PC-9 (cell line): ENCODE data around the gene TOMM22. TPM values are rescaled to one million over a fixed set of nuclear protein-coding genes. Genes with fewer than 3 reads are reported as not detected.
A peak's percentile ranks its signal among the peaks of the same experiment; 100 is the strongest.

Source experiments
- BruUV-seq: library from RNA; stranded (reverse); fragments of 400-500 nt; replicated peaks from 2 replicates; lab custom pipeline; 2021; lab: Mats Ljungman, UMichigan
- CTCF ChIA-PET: fragments of 300-600 bp; sonication (Branson Sonifier 250); formaldehyde crosslinking; loops from one replicate; lab custom pipeline; 2022; ENCODE audit warnings: antibody characterized with exemption; lab: Charles Lee
- POLR2A ChIA-PET: fragments of 300-600 bp; sonication (Branson Sonifier 250); formaldehyde crosslinking; loops from one replicate; lab custom pipeline; 2022; ENCODE audit warnings: antibody characterized with exemption; ENCODE audit not compliant: unreplicated experiment; lab: Charles Lee
- DNase-seq, 2 experiments: peaks; one replicate each; pipeline versions ENCODE4 v3.0.0 to v3.0.0-alpha.2; 2015 to 2022; ENCODE audit warnings: mixed read lengths in 1 of 2
- H2AFZ ChIP-seq: fragments of 200-600 bp; sonication (generic); 2 replicates; pipeline ENCODE4 v1.8.1; 2017; ENCODE audit warnings: antibody characterized with exemption
- H3F3A ChIP-seq: fragments of 200-600 bp; sonication (generic); 2 replicates; pipeline ENCODE4 v1.8.1; 2017; ENCODE audit warnings: antibody characterized with exemption, mild to moderate bottlenecking, low read depth; ENCODE audit not compliant: insufficient read depth
- H3K27ac ChIP-seq: fragments of 200-600 bp; sonication (generic); 2 replicates; pipeline ENCODE4 v1.6.1; 2016; ENCODE audit warnings: mixed run types
- H3K27me3 ChIP-seq: fragments of 200-600 bp; sonication (generic); 2 replicates; pipeline ENCODE4 v1.6.1; 2016; ENCODE audit warnings: low read depth, mixed run types; ENCODE audit not compliant: insufficient read depth
- H3K36me3 ChIP-seq: fragments of 200-600 bp; sonication (generic); 2 replicates; pipeline ENCODE4 v1.6.1; 2016; ENCODE audit warnings: low read depth, mixed run types
- H3K4me1 ChIP-seq: fragments of 200-600 bp; sonication (generic); replicated peaks from 2 replicates; pipeline ENCODE4 v1.6.1; 2016; ENCODE audit warnings: mixed run types; ENCODE audit not compliant: insufficient read depth
- H3K4me2 ChIP-seq: fragments of 200-600 bp; sonication (generic); 2 replicates; pipeline ENCODE4 v1.6.1; 2017; ENCODE audit warnings: mixed run types
- H3K4me3 ChIP-seq: fragments of 200-600 bp; sonication (generic); 2 replicates; pipeline ENCODE4 v1.6.1; 2016; ENCODE audit warnings: mixed run types
- H3K79me2 ChIP-seq: fragments of 200-600 bp; sonication (generic); 2 replicates; pipeline ENCODE4 v1.6.1; 2017; ENCODE audit warnings: low read depth, mixed run types
- H3K9me2 ChIP-seq: fragments of 200-600 bp; sonication (generic); 2 replicates; pipeline ENCODE4 v1.8.1; 2017; ENCODE audit warnings: mild to moderate bottlenecking; ENCODE audit not compliant: insufficient read depth
- H3K9me3 ChIP-seq: fragments of 200-600 bp; sonication (generic); 2 replicates; pipeline ENCODE4 v1.8.1; 2016; ENCODE audit warnings: low read depth; ENCODE audit not compliant: insufficient read depth
- H4K20me1 ChIP-seq: fragments of 200-600 bp; sonication (generic); 2 replicates; pipeline ENCODE4 v1.8.1; 2017; ENCODE audit not compliant: insufficient read depth
- EZH2 ChIP-seq: fragments of 200-600 bp; sonication (generic); IDR thresholded peaks from 2 replicates; pipeline ENCODE4 v1.8.0; 2017; ENCODE audit warnings: antibody characterized with exemption, low read depth
- intact Hi-C: fragments of 100-400 bp; cut with micrococcal nuclease; formaldehyde crosslinking; loops from one replicate; pipeline ENCODE4 v1.10.0; 2022; ENCODE audit not compliant: unreplicated experiment
- total RNA-seq: library from RNA; stranded (reverse); gene quantifications from 2 replicates; pipeline ENCODE4 v1.2.3, GENCODE V29; 2021
- TF ChIP-seq, protein P1 (sequence below): fragments of 200-600 bp; sonication (generic); conservative IDR thresholded peaks from 2 replicates; pipeline ENCODE4 v1.6.1; 2017; ENCODE audit warnings: mixed run types, antibody characterized with exemption, mild to moderate bottlenecking, moderate library complexity

The TOMM22 gene
- total RNA-seq, 1 experiment from 2014 or later = 120 TPM

DNA sequence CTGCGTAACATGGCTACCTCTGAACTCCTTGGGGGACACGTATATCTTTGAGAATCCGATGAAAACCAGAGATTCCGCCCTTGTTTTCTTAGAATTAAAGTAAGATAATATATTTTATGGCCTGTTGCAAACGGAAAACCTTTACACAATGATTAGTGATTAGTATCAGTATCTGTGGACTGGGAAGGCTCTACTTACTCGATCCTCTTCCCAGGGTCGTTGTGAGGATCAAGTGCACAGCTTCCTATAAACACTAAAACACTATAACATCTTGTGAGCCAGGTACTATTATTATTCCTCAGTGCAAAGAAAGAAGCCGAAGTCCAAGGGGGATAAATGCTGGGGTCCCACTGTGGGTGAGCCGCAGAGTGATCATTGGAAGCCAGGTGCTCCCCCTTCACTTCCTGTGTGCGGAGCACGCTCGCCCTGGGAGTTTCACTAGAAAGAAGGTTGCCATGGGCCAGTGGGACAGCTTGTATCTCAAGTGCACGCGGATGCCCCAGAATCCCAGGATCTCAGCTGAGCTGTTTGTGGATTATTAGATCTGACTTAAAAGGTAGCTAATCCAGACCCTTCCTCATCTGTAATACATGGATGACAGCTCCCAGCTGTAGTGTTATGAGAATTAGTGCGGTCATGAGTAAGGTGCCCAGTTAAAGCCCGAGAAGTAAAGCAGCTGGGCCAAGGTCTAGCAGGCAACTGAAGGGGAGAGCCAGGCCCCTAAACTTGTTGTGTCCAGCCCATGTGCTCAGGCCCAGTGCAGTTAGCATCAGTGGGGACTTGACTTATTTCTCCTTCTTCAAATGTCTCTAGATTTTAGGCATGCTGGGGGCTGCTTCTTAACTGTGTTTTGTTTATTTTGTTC lies 24.5 kb upstream of the TOMM22 start:
- intact Hi-C loops = loop anchor here (10.0 kb wide), 1 partner anchor 152 kb away; the partner anchor contains the start of gene DDX17
- peaks cover 13% of the 10 kb centered on the region; the same call in 1 of the 2 replicates for H3K4me1 ChIP-seq
- H3F3A ChIP-seq = peaks cover 24% of the 10 kb centered on the region; the same call in 1 of the 2 replicates
- H3K9me3 ChIP-seq = no peaks in the 10 kb centered on the region
- peak overlapping the region; percentile 84 for H3K4me2 ChIP-seq
- H3K27me3 ChIP-seq = no peaks in the 10 kb centered on the region
- peaks cover 28% of the 10 kb centered on the region for H3K79me2 ChIP-seq
- H2AFZ ChIP-seq = peak overlapping the region; percentile 97
- ChIA-PET POLR2A (interaction anchor here (0.6 kb wide), 1 partner anchor 760 kb away, joined by 5 read pairs; no protein-coding TSS in a partner anchor), CTCF (interaction anchor here (0.6 kb wide), 2 partner anchors 363 to 1152 kb away, joined by 3 read pairs; no protein-coding TSS in a partner anchor)
- TF ChIP-seq EZH2 = no peak
- TF ChIP-seq, protein P1, sequence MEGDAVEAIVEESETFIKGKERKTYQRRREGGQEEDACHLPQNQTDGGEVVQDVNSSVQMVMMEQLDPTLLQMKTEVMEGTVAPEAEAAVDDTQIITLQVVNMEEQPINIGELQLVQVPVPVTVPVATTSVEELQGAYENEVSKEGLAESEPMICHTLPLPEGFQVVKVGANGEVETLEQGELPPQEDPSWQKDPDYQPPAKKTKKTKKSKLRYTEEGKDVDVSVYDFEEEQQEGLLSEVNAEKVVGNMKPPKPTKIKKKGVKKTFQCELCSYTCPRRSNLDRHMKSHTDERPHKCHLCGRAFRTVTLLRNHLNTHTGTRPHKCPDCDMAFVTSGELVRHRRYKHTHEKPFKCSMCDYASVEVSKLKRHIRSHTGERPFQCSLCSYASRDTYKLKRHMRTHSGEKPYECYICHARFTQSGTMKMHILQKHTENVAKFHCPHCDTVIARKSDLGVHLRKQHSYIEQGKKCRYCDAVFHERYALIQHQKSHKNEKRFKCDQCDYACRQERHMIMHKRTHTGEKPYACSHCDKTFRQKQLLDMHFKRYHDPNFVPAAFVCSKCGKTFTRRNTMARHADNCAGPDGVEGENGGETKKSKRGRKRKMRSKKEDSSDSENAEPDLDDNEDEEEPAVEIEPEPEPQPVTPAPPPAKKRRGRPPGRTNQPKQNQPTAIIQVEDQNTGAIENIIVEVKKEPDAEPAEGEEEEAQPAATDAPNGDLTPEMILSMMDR = no peak
- H3K27ac ChIP-seq = peak overlapping the region; percentile 49
- peak overlapping the region; percentile 80 for H3K4me3 ChIP-seq
- peaks cover 6% of the 10 kb centered on the region; the same call in 1 of the 2 replicates for H3K36me3 ChIP-seq
- peak; percentile 40 to 47 for DNase-seq
- H3K9me2 ChIP-seq = no peaks in the 10 kb centered on the region
- BruUV-seq = no TSS peak
- H4K20me1 ChIP-seq = no peaks in the 10 kb centered on the region

DNA sequence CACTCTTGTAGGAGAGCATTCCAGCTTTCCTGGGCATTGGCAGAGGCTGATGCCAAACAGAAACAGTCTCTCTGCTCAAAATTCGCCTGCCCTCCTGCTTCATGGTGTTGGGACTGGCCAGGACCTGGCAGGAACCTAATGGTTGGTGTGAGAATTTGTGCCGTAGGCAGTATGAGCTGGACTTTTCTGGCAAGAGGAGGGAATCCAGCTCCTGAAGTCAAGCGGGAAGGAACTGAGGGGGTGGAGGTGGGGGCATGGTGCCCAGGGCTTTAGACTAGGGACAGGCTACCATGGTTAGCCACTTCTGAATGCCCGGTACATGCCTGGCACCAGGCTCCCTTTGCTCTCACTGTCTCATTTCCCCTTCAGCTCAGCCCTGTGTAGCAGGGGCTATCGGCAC lies 6.9 kb upstream of the TOMM22 start:
- no peak for DNase-seq
- CTCF ChIA-PET = interaction anchor here (0.6 to 0.7 kb wide), 2 partner anchors 99 to 413 kb away, joined by 3 to 5 read pairs; no protein-coding TSS in a partner anchor
- Histone ChIP-seq H3K79me2 (no peaks in the 10 kb centered on the region), H3F3A (peaks cover 7% of the 10 kb centered on the region; the same call in 1 of the 2 replicates), H3K27ac (no peak overlapping the region), H4K20me1 (no peaks in the 10 kb centered on the region), H3K9me3 (no peaks in the 10 kb centered on the region), H3K4me3 (no peak overlapping the region), H3K4me2 (no peak overlapping the region), H3K36me3 (peaks cover 12% of the 10 kb centered on the region), H3K4me1 (no peaks in the 10 kb centered on the region), H3K9me2 (no peaks in the 10 kb centered on the region), H2AFZ (no peak overlapping the region), H3K27me3 (no peaks in the 10 kb centered on the region)
- BruUV-seq = no TSS peak
- intact Hi-C loops = no loop called here
- no peak for TF ChIP-seq EZH2
- TF ChIP-seq, protein P1 = no peak
- POLR2A ChIA-PET = interaction anchor here (0.7 kb wide), 1 partner anchor 177 kb away, joined by 5 read pairs; no protein-coding TSS in a partner anchor

DNA sequence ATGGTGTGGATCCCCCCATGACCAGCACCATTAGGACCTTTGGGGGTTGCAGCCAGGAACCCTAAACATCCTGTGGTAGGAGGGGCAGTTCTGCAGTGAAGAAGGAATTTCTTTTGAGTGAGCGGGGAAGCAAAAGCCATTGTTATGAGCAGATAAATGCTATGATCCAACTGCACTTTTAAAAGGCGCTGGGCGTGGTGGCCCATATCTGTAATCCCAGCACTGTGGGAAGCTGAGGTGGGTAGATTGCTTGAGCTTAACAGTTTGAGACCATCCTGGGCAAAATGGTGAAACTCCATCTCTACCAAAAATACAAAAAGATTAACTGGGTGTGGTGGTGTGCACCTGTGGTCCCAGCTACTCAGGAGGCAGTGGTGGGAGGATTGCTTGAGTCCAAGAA lies 5.9 kb upstream of the TOMM22 start:
- DNase-seq = no peak
- Histone ChIP-seq H3K4me2 (no peak overlapping the region), H3K4me1 (no peaks in the 10 kb centered on the region), H3K27ac (no peak overlapping the region), H4K20me1 (no peaks in the 10 kb centered on the region), H2AFZ (no peak overlapping the region), H3K79me2 (no peaks in the 10 kb centered on the region), H3K36me3 (peaks cover 10% of the 10 kb centered on the region), H3K4me3 (no peak overlapping the region), H3K27me3 (no peaks in the 10 kb centered on the region), H3F3A (peaks cover 11% of the 10 kb centered on the region; the same call in 1 of the 2 replicates), H3K9me2 (no peaks in the 10 kb centered on the region), H3K9me3 (no peaks in the 10 kb centered on the region)
- TF ChIP-seq EZH2 = no peak
- TF ChIP-seq, protein P1 = no peak
- BruUV-seq = TSS peak; percentile 13
- intact Hi-C loops = no loop called here
- CTCF ChIA-PET = no interaction called here
- POLR2A ChIA-PET = interaction anchor here (0.7 kb wide), 1 partner anchor 176 kb away, joined by 5 read pairs; no protein-coding TSS in a partner anchor
